ENCODE results near the gene IFNGR1. TPM values are rescaled to one million over a fixed set of nuclear protein-coding genes. Genes with fewer than 3 reads are reported as not detected.
A peak's percentile ranks its signal among the peaks of the same experiment; 100 is the strongest.
"Not testable (repeated sequence)": the region's sequence is repeated elsewhere in the genome, so short reads cannot be mapped to it uniquely, and the experiment has no call there.

The IFNGR1 gene
- polyA plus RNA-seq, 1 donor, result 48.9 TPM

GRCh38 chr6:137210903-137211302, 8.3 kb downstream of the IFNGR1 start:
- no peak for DNase-seq

GRCh38 chr6:137208279-137208678, 10.9 kb downstream of the IFNGR1 start:
- DNase-seq, result no peak

GRCh38 chr6:137207457-137207856, 11.7 kb downstream of the IFNGR1 start:
- DNase-seq, result not testable (repeated sequence)

- DNase-seq, result no peak
Observed at GRCh38 chr6:137206577-137206976, 12.6 kb downstream of the IFNGR1 start.

- no peak for DNase-seq
Observed at GRCh38 chr6:137203256-137203655, 15.9 kb downstream of the IFNGR1 start.

- no peak for DNase-seq
Observed at GRCh38 chr6:137202078-137202477, 17.1 kb downstream of the IFNGR1 start.

- DNase-seq, result no peak
Observed at GRCh38 chr6:137201006-137201405, 18.2 kb downstream of the IFNGR1 start.

- DNase-seq, result no peak
Observed at GRCh38 chr6:137200288-137200687, 18.9 kb downstream of the IFNGR1 start.

GRCh38 chr6:137197684-137198645, 21.2 kb downstream of the IFNGR1 start:
- DNase-seq, result no peak

GRCh38 chr6:137193256-137194070, 25.7 kb downstream of the IFNGR1 start:
- no peak for DNase-seq

GRCh38 chr6:137192821-137193220, 26.4 kb downstream of the IFNGR1 start:
- no peak for DNase-seq

GRCh38 chr6:137191670-137192069, 27.5 kb downstream of the IFNGR1 start:
- peak; percentile 37 for DNase-seq

GRCh38 chr6:137191236-137191635, 27.9 kb downstream of the IFNGR1 start:
- DNase-seq, result no peak

GRCh38 chr6:137190583-137191094, 28.5 kb downstream of the IFNGR1 start:
- DNase-seq, result no peak

GRCh38 chr6:137188855-137189254, 30.3 kb downstream of the IFNGR1 start:
- no peak for DNase-seq

- DNase-seq, result no peak
Observed at GRCh38 chr6:137185290-137185689, 33.9 kb downstream of the IFNGR1 start.

- no peak for DNase-seq
Observed at GRCh38 chr6:137182654-137183073, 36.5 kb downstream of the IFNGR1 start.

- DNase-seq, result no peak
Observed at GRCh38 chr6:137181891-137182653, 37.1 kb downstream of the IFNGR1 start.

GRCh38 chr6:137177611-137178010, 41.6 kb downstream of the IFNGR1 start:
- no peak for DNase-seq

- DNase-seq, result no peak
Observed at GRCh38 chr6:137176729-137177128, 42.5 kb downstream of the IFNGR1 start.

- no peak for DNase-seq
Observed at GRCh38 chr6:137175868-137176245, 43.3 kb downstream of the IFNGR1 start.

GRCh38 chr6:137175157-137175867, 43.9 kb downstream of the IFNGR1 start:
- no peak for DNase-seq
